Hindlimb muscle (tissue), 1 donor: ENCODE data around the gene CERCAM. TPM values are rescaled to one million over a fixed set of nuclear protein-coding genes. Genes with fewer than 3 reads are reported as not detected.

Source experiments
- DNase-seq: peaks from one replicate; pipeline ENCODE4 v3.0.0-alpha.2; 2013
- polyA plus RNA-seq: library from polyadenylated mRNA; unstranded; fragments of 120-200 nt; gene quantifications from one replicate; pipeline ENCODE4 v1.2.1, GENCODE V29; 2013; ENCODE audit not compliant: insufficient read length

CERCAM gene, protein sequence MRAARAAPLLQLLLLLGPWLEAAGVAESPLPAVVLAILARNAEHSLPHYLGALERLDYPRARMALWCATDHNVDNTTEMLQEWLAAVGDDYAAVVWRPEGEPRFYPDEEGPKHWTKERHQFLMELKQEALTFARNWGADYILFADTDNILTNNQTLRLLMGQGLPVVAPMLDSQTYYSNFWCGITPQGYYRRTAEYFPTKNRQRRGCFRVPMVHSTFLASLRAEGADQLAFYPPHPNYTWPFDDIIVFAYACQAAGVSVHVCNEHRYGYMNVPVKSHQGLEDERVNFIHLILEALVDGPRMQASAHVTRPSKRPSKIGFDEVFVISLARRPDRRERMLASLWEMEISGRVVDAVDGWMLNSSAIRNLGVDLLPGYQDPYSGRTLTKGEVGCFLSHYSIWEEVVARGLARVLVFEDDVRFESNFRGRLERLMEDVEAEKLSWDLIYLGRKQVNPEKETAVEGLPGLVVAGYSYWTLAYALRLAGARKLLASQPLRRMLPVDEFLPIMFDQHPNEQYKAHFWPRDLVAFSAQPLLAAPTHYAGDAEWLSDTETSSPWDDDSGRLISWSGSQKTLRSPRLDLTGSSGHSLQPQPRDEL
- 114 TPM for polyA plus RNA-seq

DNA sequence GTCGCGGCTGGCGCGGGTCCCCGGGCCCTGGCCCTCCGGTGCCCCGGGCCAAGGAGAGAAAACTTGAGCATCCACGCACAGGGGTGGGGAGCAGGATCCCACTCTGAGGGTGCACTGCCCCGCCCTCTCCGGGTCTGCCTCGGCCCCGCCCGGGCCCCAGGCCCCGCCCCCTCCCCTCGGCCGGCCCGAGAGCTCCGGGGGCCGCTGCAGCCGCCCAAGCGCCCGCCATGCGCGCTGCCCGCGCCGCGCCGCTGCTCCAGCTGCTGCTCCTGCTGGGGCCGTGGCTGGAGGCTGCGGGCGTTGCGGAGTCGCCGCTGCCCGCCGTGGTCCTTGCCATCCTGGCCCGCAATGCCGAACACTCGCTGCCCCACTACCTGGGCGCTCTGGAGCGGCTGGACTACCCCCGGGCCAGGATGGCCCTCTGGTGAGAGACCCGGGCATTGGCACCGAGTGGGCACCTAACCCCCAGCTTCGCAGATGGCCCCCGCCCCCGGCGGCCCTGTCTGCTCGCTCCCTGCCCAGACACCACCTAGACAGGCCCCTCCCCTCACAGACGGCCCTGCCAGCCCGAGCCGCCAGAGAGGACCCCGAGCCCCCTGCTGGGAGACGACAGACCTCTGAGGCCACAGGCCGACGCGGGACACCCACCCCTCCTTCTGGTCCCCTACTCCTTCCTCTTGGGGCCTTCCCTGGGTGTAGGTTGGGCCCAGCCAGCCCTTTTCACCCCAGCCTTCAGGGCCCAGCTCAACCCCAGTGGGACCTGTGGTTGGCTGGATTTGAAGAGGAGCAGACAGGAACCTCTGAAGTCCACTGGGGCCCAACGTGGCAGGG is at the start of gene CERCAM:
Gene CERCAM (plus strand): TSS at position 207 of the 831 bp plus-strand sequence. CDS start 21 bp downstream, at position 228.
- peak; percentile 76 for DNase-seq

DNA sequence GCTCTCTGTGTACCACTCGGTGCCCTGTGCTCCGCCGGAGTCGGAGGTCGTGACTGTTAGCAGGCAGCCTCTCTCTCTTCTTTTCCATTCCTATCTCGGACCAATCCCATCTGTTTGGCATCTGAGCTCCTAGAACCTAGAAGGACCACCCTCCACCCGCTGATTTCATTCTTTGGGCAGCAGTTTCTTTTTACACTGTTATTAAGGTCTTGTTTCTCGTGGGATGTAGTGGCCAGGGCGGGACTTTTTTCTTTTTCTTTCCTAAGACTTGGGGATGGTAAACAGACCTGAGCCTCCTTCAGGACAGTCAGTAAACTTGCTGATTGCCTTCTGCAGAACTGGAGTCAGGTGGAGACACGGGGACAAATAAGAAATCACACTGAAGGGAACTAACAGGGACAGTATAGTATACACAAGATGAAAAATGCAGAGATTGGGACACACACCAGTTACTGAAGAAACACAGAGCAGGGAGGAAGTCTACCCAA is 49.0 kb upstream of the CERCAM start:
- no peak for DNase-seq

DNA sequence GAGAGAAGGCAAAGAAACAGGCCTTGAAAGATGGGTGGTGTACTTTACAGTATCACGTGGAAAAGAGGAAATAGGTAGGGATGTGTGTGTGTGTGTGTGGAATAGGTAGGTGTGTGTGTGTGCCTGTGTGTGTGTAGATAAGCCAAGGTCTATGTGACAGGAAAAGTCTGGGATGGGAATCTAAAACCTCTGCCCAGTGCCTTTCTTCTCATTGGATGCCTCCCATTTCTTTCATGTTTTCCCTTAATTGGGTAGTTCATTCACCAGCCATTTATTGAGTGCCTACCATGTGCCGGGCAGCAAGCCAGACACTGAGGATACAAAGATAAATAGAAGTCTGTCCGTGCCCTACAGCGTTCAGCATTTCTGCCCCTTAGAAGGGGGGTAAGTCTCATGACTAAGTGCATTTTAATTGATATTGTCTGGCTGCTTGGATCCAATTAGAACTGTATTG is 48.4 kb upstream of the CERCAM start:
- no peak for DNase-seq

DNA sequence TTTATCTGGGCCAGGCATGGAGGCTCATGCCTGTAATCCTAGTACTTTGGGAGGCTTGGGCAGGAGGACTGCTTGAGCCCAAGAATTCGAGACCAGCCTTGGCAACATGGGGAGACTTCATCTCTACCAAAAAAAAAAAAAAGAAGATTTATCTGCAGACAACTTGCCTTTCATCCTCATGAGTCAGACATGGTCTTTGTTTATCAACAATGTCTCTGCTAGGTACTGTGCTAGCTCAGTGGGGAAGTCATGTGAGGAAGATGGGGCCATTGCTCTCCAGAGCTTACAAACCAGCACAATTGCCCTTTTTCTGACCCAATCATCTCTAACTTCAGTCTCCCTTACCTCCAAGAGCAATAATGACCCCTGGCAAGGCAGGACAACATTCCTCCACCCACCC is 47.9 kb upstream of the CERCAM start:
- DNase-seq: no peak

DNA sequence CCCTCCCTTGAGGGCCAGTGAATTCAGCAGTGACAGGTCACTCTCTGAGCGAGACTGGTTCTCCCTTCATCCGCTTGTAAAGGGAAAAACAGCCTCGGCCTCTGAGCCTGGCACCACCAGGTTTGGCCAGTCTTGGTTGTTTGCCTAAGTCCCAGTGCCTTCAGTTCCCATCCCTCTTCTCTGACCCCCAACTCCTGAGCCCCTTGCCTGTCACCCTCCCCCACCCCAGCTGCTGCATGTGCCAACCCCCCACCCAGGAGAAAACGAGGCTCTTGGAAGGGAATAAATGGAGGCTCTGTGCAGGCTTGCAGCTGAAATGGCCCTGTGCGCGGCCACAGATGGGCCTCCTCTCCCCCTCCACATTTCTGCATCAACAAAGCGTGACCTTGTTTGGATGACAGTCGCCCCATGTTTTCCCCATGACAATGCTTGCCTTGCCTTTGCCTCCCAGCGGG is 46.4 kb upstream of the CERCAM start:
- DNase-seq: no peak

DNA sequence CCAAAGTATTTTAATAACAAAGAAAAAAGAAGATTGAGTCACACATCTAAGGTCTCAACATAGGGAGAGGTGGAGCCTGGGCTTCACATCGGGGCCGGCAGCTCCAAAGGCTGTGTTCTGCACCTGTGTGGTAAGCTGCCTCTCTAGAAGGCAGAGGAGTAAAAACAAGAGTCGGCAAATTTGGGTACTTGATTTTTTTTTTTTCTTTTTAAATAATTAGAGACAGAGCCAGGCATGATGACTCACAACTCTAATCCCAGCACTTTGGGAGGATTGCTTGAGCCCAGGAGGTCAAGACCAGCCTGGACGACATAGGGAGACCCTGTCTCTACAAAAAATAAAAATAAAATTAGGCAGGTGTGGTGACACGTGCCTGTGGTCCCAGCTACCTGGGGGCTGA is 44.8 kb upstream of the CERCAM start:
- DNase-seq: no peak

DNA sequence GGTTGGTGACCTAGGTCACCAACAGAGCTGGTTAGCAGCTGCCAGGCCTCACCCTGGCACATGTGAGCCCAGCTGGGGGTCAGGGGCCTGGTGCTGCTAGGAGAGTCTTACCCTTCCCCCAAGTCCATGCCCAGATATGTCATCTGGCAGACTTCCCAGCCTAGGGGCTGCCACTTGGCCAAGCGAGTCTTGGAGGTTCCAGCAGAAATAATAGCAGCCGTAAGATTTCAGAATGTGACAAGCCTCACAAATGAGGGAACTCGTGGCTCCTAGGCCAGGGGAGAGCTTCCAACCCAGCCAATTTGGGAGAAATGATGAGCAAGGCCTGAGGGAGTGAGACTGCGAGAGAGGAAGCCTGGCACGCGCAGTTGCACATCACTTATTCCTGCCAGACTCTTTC is 38.4 kb upstream of the CERCAM start:
- DNase-seq: no peak

DNA sequence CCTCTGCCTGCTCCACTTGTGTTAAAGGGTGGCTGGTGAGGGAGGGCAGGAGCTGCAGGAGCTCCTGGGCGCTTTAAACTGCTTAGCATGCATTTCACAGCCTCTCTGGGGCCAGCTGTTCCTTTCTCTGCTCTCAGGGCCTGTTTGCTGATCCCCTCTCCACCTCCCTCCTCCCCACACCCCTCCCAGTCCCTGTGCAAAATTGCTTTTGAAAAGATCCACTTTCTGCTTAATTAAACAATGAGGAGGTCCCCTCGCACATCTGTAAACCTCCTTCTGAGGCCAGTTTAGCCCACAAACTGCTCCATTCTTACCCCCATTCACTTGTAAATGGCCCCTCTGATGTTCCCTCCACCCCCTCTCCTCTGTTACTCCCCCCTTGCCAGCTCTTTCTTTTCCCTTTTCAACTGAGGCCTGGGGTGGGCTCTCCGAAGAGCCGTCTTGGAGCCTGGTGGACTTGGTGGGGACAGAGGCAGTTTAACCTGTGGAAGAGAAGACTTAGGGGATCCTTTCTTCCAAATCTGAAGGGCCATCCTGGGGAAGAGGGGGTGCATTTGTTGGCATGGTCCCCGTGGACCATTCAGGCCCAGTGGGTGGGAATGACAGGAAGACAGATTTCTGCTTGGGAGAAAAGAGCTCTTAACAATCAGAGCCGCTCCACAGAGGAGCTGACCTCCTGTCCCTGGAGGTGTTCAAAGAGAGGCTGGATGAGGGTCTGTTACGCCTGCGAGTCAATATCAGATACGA is 37.5 kb upstream of the CERCAM start:
- DNase-seq: no peak

DNA sequence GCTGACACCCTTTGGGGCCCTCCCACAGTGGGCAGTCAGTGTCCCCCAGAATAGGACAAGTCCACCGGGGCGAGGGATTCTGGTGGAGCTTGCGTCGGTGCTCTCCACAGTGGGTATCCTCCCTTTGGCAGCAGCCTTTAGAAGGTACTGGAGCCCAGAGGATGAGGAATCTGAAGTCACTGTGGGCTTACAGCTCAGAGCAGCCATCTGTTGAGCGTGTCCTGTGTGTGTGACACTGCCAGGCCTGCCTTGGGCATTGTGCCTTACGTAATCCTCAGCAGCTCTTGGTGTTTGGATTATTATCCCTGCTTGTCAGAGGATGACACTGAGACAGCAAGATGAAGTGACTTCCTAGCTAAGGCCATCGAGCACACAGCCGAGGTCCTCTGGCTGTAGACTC is 36.9 kb upstream of the CERCAM start:
- no peak for DNase-seq

DNA sequence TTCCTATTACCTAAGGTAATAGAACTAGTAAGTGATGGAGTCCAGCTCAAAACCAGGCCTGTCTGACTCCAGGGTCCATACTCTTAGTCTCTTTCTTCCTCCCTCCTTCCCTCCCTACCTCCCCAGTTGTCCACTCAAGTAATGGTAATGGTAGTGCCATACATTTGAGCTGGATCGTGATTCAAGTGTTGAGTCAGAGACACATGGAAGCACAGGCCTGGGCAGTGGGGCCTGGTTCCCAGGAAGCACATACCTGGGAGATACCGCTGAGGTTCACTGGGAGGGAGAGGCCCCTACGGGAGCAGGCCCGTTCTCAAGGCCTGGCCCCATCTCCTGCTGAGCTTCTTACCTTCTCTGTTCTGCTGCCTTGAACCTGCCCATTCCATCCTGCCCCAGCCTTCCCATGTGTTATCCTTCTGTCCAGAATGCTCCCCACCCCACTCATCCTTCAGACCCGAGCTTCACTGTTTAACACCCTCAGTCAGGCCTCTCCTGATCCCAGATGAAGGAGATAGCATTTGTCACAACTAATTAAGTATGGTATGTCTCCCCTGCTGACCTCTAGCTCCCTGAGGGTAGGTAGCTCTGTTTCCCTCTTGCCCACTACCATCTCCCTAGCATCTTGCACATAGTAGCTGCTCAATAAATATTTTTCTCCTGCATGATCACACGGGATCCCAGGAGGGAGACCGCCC is 35.7 kb upstream of the CERCAM start:
- DNase-seq: no peak

DNA sequence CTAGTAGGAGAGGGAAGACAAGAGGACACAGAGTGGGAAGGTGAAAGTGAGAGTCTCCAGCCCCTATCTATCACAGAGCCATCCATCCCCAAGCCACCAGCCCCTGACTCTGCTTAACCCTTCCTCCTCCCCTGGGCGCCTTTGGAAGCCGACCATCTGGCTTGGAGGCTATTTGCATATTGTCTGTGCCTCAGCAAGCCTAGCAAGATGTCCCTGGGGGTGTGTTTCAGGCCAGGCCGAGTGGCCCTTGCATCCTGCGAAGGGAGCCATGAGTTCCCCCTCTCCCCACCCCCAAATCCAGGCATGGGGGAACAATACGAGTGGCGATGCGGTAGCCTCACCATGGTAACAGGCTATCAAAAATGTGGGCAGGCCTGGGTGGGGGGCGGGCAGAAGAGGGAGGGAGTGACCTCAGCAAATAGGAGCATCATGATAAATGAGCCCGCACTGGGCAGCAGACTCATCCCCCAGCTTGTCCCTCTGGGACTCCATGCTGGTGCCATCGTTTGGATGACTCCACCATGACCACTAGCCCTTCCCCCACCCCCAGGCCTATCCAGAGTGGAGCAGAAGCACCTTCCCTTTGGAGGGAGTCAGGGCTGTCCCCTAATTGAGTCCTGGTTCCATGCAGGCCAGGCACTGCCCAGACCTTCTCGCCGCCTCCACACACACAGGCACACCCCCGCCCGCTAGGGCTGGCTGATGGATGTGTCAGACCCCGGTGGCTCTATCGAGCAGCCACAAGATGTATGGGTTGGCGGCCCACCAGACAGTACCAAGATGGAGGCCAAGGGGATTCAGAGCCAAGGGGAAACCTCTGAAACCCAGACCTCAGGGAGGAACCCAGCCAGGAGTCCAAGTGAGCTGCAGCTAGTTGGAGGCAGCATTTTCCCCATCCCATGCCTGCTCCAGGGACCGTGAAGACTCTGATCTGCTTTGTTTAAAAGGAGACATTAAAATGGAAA is 34.9 kb upstream of the CERCAM start:
- no peak for DNase-seq

DNA sequence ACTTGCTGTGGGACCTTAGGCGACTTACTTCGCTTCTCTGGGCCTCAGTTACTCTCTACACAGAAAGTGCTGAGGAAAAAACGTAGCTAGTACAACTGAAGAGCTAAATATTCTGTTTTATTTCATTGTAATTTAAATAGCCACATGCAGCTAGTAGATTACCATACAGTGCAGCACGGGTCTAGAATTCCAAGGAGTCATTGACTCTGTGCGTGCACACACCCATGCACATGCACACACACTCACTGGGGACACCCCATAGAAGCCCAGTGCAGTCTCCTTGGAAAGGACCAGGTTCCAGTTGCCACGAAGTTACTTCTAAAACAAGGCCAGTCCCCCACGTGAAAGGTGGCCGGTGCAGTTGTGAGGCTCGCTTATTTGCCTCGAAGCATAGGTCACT is 32.5 kb upstream of the CERCAM start:
- no peak for DNase-seq

DNA sequence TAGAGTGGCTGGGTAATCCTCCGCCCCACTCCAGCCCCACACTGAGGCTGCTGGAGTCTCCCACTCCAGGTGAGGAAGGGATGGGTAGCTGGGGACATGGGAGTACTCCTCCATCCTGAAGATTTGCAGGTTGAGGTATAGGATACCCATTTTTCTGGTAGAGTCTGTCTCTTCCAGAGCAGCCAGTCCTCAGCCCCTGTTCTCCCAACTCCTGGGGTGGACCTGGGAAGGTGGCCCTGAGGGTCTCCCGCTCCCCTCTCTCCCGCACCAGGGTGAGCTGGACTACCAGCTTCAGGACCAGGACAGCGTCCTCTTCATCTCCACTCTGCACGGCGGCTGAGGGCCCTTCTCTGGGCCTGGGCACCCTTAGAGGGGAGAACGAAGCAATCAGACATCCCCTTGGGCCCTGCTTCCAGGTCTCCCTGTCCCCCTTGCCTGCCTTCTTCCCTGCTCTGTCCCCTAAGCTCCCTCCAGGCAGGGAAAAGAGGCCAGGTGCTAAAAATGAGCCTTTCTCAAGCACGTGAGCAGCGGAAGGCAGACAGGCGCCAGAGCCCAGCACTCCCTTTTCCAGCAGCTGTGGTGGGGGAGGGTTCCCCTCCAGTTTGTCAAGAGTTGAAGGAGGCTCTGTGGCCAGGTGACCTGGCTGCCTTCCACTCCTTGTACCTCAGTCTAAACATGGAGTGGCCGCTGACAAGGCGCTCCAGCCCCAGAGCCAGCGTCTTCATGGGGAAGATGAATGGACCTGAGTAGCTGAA is 31.1 kb upstream of the CERCAM start:
- no peak for DNase-seq

DNA sequence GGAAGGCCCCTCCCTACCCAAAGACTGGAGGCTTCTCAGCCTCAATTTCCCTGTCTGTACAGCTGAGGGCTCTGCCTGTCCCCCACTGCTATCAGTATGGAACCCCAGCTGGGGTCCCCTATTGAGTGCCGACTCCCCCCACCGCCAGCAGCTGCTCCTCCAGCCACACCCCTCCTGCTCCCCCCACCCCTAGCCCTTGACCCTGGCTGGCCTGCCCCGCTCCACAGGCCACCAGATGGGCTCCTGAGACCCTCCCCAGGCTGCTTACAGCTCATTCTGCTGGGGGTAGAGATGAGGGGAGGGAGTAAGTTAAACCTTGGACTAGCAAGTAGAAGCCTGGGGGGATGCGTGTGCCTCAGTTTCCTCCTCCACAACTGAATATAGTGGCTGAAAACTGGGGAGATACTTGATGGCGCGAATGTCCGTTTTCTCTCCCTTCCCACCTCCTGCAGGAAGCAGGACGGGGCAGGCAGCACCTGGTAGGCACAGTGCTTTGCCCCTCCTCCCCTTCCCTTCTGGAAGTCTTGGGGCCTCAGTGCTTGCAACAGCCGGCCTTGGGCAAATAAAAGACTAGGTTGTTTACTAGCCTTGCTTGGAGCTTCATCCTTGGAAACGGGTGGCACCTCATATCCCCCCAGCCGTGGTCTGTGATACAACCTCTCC is 30.4 kb upstream of the CERCAM start:
- no peak for DNase-seq

DNA sequence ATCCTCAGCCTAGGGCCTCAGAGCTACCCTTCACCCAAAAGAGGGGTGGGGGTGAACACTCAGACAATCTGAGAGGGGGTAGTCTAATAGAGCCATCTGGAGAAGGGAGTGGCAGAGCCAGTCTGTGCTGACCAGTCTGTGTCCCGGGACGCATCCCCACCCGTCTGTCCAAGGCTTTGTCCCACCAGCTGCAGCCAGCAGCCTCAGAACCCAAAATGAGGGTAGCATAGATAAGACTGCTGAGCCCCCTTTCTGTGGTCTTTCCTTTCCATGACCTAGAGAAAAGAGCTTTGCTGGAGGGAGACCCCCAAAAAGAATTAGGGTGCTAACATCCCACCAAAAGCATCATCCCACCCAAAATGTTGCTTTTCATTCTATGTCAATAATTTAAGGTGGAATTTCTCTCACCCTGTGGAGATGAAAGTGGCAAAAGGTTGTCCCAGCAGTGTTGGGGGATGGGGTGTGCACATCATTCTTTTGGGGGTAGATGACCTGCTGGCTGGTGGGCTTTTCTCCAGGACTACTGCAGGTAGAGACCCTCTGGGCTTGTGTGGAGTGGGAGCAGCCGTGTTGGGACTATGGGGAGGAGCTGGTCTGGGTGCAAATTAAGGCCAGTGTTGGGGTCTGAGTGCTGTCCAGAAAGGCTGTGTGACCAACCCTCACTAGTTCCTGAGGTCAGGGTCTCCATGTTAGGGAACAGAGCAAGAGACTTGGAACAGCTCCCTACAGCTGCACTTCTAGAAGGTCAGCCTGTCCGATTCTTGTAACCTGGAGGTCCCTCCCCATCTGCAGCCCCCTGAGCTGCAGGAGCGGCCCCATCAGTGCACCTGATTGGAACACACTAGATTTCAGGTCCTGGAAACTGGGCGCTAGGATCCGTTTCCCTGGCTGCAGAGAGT is 29.6 kb upstream of the CERCAM start:
- no peak for DNase-seq

DNA sequence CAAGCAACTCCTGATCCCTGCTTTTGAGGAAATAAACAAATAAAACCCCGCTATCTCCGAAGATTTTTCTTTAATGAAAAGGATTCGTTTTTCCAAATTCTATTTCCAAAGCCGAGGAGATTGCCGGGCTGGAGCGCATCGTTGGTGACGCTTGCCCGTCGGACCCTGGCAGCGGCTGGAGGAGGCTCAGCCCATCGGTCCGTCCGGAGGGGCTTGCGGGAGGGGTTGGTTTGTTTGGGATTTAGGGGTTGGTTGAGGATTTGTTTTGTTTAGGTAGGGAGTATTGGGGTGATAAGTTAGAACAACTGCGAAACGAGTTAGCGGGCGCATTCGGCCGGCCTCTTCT is 28.7 kb upstream of the CERCAM start:
- DNase-seq: no peak

DNA sequence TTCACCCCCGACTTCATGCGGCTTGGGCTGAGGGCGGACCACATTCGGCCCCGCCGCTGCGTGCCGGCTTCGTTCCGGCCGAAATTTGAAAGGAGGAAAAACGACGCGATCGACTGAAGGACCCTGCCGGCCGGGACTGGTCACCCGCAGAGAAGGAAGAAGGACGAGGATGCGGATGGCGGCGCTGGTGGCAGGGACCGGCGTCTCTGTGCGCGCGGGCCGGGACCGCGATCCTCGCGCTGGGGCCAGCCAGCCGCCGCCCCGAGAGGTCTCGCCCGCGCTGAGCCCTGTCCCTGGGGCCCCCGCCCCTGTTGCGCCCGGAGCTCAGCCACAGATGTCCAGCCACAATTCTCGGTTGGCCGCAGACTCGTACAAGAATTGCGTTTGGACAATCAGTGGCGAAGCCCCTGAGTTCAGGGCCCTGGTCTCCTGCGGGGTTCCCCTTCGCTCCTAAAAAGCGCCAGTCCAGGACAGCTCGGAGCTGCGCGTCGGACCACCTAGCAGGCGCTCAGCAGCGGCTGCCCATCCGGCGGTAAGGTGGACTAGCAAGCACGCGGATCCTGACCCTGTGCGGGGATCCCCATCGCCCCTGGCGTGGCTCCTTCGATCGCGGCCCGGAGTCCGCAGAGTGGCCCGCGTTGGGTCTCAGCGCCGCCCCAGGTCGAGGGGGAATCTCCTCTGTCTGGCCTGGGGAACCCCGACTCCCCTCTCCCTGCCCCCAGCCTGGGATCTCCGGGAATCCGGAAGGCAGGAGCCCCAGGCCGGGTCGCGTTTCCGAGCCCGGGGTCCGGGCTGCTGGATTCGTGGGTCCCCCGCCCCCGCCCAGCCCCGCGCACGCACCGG is 28.1 kb upstream of the CERCAM start:
- DNase-seq: no peak
